Measurements from ENCODE around the gene ASGR1.
A peak's percentile ranks its signal among the peaks of the same experiment; 100 is the strongest.

Gene ASGR1

DNA sequence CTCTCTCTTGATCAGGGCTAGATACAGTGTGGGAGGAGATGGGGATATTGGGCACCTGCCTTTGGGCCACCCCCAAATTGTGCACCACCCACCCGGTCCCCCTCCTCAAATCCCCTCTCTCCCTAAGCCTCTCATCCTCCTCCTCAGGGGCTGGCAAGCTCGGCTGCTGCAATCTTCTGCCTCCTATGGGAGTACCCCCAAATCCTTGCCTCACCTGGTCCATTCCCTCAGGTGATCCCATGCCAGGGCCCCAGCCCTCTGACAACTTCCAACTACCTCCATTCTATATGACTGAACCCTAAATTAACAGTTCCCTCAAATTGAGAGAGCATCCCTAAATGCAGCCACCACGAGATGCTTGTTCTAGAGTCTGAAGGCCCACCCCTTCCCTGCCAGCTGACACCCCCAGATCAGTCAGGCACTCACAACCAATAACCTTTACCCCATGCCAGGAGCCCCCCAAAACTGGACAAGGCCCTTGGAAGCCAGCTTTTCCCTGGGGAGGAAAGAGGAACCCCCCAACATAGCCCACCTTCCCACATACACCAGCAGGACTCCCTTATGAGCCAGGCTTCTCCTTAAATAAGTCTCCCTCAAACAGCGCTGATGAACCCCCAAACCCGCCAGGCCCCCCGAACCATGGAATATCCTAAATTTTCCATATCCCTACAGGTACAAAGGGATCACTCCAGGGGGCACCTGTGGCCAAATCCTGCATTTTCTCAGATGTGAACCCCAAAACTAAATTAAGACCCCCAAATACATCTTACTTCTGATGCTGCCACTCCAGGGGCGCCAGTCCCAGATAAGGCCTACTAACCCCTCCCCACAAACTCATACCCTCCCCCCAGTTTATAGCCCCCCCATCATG, 37.3 kb upstream of the ASGR1 start:
- no peak for DNase-seq (ENCODE audit: low spot score)

GRCh38 chr17:7215652-7216180, 36.5 kb upstream of the ASGR1 start:
- DNase-seq (ENCODE audit: low spot score): no peak

GRCh38 chr17:7215136-7215638, 36.0 kb upstream of the ASGR1 start:
- DNase-seq (ENCODE audit: low spot score): no peak

DNA sequence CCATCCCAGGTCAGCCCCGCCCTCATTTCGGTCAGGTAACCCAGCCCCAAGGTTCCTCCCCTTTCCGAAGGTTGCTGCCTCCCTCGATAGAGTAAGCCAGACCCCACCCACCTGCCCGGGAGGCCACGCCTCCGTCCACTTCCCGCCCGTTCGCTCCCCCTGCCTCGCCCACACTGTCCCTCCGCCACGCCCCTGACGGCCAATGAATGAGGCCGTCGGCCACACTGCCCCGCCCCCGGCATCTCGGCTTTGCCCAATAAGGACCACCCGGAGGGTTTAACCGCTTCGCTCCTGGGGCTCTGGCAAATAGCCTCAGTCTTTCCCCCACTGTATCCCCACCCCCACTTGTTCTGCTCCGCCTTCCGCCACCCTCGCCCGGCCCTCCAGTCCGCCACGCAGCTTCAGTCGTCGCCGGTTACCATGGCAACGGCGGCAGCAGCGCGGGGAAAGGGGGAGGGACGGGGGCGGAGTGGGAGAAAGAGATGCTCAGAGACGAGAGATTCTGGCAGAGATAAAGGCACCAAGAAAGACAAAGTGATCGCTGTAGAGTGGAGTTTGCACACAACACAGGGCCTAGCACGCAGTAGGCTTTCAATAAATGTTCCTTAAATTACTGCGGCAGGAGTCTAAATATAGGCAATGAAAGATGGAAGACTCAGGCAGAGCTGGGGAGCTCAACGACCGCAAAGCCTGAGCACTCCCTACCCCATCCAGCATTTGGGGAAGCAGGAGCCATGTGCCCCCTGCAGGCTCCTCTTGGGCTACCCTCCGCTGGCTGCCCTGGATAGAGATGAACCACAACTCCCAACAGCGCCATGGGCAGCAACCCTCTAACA, 35.3 kb upstream of the ASGR1 start:
- DNase-seq (ENCODE audit: low spot score): peak; percentile 95

- DNase-seq (ENCODE audit: low spot score): peak; percentile 76
Measured at GRCh38 chr17:7213895-7214299, 34.7 kb upstream of the ASGR1 start.

GRCh38 chr17:7211491-7212273, 32.5 kb upstream of the ASGR1 start:
- no peak for DNase-seq (ENCODE audit: low spot score)

DNA sequence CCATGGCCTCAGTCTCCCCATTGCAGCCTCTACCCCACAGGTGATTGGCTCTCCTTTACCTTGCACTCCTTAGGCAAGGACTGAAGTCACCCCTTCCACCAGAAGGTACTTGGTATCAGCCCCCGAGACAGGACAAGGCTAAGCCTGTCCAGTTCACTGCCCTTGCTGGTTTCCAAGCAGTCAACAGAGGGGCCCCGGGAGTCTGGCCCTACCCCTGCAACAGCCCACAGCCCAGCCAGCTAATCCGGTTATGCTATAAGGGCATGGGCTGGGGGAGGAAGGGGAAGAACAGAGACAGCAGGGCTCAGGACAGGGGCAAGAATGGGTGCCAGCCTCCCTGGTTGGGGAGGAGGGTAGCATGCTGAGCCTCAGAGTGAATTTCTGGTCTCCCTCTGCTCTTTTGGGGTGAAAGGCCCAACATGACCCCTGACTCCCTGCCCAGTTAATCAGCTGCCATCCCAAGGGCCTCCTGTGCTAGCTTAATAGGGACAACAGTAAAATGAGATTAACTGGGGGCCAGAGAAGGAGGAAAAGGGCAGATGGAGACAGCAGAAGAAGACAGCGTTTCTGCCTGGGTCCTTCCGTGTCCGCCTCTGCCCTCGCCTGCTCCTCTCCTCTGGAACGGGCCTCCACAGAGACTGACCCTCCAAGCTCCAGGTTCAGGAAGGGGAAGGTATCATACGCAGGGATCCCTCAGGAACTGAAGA, 29.7 kb upstream of the ASGR1 start:
- DNase-seq (ENCODE audit: low spot score): no peak

DNA sequence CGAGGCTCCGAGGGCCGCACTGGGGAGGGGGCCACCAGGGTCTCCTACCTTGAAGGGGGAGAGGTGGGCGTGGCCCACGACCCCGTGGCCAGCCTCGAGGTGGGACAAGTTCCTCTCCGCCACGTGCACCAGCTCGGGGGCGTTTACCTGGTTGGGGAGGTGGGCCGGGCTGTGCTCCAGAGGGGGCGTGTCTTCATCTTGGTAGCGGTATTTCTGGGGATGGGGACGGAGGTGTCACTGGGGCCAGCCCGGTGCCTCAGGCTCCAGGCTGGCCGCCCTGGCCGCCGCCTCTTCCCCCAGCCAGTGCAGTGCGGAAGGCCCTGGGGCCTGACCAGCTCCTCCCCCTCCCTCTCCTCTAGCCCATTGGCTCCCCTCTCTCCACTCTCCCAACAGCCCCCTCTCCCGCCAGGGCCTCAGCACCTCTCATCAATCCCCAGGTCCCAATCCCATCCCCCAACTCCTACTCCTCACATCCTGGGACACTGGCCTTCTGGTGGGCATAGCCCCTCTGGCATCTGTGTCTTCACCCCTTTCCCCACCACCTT, 28.9 kb upstream of the ASGR1 start:
- no peak for DNase-seq (ENCODE audit: low spot score)

DNA sequence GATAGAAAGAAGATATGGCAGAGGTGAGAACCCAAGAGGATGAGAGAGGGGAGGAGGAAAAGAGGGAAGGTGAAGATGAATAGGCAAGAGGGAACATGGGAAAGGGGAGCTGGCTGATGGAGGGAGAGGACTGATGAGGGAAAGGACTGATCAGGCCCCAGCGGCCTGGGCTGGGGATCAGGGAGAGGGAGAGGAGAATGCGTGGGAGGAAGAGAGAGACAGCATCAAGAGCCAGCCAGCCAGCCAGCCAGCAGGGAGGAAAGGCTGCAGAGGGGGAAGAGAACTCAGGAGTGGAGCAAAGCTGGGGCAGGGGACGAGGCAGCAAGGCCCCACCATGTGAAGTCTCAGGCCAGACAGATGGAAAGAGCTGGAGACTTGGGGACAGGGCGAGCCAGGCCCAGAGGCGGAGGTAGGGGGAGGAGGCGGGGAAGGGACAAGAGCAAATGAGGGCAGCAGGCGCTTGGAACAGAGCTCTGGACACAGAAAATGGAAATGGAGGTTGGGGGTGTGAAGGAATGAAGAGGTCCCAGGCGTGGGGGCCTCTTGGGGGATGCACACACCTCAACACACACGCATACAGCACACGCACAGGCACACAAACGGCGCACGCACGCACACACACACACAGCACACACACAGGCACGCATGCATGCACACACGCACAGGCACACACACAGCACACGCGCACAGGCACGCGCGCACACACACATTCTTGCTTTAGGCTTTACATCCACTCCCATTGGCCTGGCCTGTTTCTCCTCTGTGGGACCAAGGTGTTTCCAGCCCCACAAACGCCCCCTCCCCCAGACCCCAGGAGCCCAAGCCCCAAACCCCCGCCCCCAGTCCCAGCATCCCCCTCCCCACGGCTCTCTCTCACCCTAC, 28.2 kb upstream of the ASGR1 start:
- DNase-seq (ENCODE audit: low spot score): peak; percentile 63

DNA sequence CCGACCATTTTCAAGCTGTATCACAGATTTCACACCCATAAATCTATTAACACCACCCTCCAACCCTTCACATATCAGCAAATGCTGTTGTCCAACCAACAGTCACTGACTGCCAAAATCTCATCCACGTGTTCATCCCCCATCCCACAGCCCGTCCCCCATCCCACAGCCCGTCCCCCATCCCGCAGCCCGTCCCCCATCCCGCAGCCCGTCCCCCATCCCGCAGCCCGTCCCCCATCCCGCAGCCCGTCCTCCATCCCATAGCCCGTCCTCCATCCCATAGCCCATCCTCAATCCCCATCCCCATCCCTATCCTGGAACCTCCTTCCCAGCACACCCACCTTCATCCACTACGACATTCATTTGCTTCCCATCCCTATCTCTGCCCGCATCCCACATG, 26.4 kb upstream of the ASGR1 start:
- no peak for DNase-seq (ENCODE audit: low spot score)

GRCh38 chr17:7204828-7205461, 25.8 kb upstream of the ASGR1 start:
- DNase-seq (ENCODE audit: low spot score): peak; percentile 90

GRCh38 chr17:7204336-7204735, 25.2 kb upstream of the ASGR1 start:
- no peak for DNase-seq (ENCODE audit: low spot score)

DNA sequence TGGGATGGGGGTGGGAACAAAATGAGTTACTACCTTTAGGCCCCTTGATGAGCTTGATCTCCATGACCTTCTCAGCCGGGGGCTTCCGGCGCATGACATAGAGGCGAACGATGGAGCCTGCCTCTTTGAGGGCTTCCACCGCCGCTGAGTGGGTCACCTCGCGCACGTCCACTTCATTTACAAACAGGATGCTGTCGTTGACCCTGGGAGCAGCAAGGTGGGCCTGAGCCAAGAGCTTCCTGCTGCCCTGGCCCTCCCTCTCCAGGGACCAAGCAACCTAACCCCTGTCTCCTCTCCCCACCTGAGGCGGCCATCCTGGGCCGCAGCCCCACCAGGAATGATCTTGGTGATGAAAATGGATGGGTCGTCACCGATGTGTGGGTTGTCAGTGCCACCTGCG, 24.2 kb upstream of the ASGR1 start:
- DNase-seq (ENCODE audit: low spot score): no peak

GRCh38 chr17:7196651-7197401, 17.7 kb upstream of the ASGR1 start:
- DNase-seq (ENCODE audit: low spot score): no peak

DNA sequence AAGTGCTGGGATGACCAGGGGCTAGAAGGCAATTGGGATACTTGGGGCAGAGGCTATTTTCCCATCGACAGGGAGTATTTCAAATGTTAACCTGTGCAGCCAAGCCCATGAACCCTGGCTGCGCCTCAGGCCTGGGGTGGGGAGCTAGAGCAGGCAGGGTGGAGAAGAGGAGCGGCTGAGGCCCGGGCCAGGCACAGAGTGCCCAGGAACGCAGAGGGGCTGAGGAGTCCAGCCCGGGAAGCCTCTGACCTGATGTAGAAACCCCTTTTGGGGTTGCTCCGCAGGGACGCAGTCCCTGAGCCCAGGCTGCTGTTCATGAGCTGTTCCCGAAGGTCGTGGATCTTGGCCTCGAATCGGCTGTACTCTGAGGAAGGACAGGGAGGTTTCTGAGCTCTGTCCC, 16.8 kb upstream of the ASGR1 start:
- no peak for DNase-seq (ENCODE audit: low spot score)

DNA sequence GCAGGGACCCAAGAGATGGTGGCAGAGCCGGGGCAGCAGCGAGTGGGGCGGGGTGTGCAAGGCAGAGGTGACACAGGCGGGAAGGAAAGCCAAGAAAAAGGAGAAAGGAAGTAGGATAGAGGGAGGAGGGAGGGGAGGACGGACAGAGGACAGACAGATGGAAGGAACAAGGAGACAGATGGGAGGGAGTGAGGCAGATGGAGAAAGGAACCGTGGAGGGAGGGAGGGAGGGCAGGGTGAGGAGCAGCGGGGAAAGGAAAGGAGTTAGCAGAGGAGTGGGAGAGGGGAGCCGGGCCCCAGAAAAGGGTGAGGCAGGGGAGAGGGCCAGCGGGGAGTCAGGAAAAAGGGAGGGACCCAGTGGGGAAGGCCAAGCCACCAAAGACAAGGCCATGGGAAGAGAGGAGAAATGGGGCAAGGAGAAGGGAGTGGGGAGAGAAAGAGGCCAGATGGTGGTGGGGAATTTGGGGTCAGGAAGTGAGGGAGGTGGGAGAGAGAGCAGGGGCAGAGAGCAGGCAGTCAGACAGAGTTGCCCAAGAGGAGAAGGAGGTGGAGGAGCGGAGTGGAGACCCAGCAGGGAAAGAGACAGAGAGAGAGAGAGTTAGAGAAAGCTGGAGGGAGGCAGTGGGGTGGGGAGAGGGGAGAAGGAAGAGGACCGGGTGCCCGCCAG, 13.2 kb upstream of the ASGR1 start:
- no peak for DNase-seq (ENCODE audit: low spot score)

- peak; percentile 75 for DNase-seq (ENCODE audit: low spot score)
Measured at GRCh38 chr17:7191571-7192270, 12.6 kb upstream of the ASGR1 start.

GRCh38 chr17:7191069-7191468, 11.9 kb upstream of the ASGR1 start:
- DNase-seq (ENCODE audit: low spot score): no peak
